CD14-positive monocyte (primary cell): Measurements from ENCODE around the gene FAM227B. TPM values are rescaled to one million over a fixed set of nuclear protein-coding genes. Genes with fewer than 3 reads are reported as not detected.

Experiments
- DNase-seq, 3 donors: peaks; one replicate each; pipeline ENCODE4 v3.0.0-alpha.2; 2011 to 2022
- H2AFZ ChIP-seq: 2 replicates; pipeline ENCODE4 v1.6.0; 2012; ENCODE audit warnings: mild to moderate bottlenecking, low read depth, low read length, inconsistent platforms; ENCODE audit not compliant: insufficient read depth, poor library complexity, severe bottlenecking
- H3K27ac ChIP-seq, 2 donors: 1 replicate in 1 of 2; 2 replicates in 1 of 2; pipeline ENCODE4 v1.5.1; 2012 to 2013; ENCODE audit warnings: low read length in 2 of 2, control low read depth in 1 of 2, inconsistent platforms in 1 of 2, low read depth in 1 of 2, mild to moderate bottlenecking in 1 of 2
- H3K27me3 ChIP-seq, 2 donors: one replicate each; pipeline versions ENCODE4 v1.6.0 to v1.6.1; 2011 to 2013; ENCODE audit warnings: low read length in 2 of 2; ENCODE audit not compliant: control insufficient read depth in 2 of 2, insufficient read depth in 2 of 2
- H3K36me3 ChIP-seq, 2 donors: replicated peaks in 1 of 2; 1 replicate in 1 of 2; 2 replicates in 1 of 2; pipeline versions ENCODE4 v1.5.1 to v1.6.1; 2012 to 2013; ENCODE audit warnings: low read length in 2 of 2, control low read depth in 1 of 2, inconsistent platforms in 1 of 2, mild to moderate bottlenecking in 1 of 2; ENCODE audit not compliant: insufficient read depth in 2 of 2, control insufficient read depth in 1 of 2
- H3K4me1 ChIP-seq, 2 donors: 1 replicate in 1 of 2; 2 replicates in 1 of 2; pipeline versions ENCODE4 v1.5.1 to v1.6.1; 2012 to 2013; ENCODE audit warnings: low read length in 2 of 2, control low read depth in 1 of 2, inconsistent platforms in 1 of 2, mild to moderate bottlenecking in 1 of 2, moderate library complexity in 1 of 2; ENCODE audit not compliant: insufficient read depth in 2 of 2, control insufficient read depth in 1 of 2
- H3K4me2 ChIP-seq: replicated peaks from 2 replicates; pipeline ENCODE3; 2012; ENCODE audit warnings: low read length, moderate library complexity, mild to moderate bottlenecking; ENCODE audit not compliant: poor library complexity, severe bottlenecking; ENCODE audit errors: extremely low read depth
- H3K4me3 ChIP-seq, 3 experiments: fragments of 200-600 bp in 1 of 3; sonication (generic) in 1 of 3; replicated peaks in 1 of 3; 1 replicate in 2 of 3; 2 replicates in 1 of 3; pipeline ENCODE4 v1.5.1; 2011 to 2013; ENCODE audit warnings: low read length in 3 of 3, mild to moderate bottlenecking in 3 of 3, control low read depth in 2 of 3, low read depth in 2 of 3, inconsistent platforms in 1 of 3, moderate library complexity in 1 of 3
- H3K79me2 ChIP-seq: 2 replicates; pipeline ENCODE4 v1.6.0; 2012; ENCODE audit warnings: mild to moderate bottlenecking, control low read depth, inconsistent platforms, low read length, moderate library complexity; ENCODE audit not compliant: insufficient read depth
- H3K9ac ChIP-seq: 2 replicates; pipeline ENCODE4 v1.6.0; 2017; ENCODE audit warnings: low read length, mild to moderate bottlenecking; ENCODE audit not compliant: insufficient read depth, poor library complexity, severe bottlenecking
- H3K9me3 ChIP-seq, 2 donors: replicated peaks in 1 of 2; 1 replicate in 1 of 2; 2 replicates in 1 of 2; pipeline versions ENCODE4 v1.5.1 to v1.6.1; 2012 to 2013; ENCODE audit warnings: low read length in 2 of 2, control low read depth in 1 of 2; ENCODE audit not compliant: control insufficient read depth in 1 of 2, insufficient read depth in 1 of 2
- H4K20me1 ChIP-seq: 2 replicates; pipeline ENCODE4 v1.6.0; 2012; ENCODE audit warnings: mild to moderate bottlenecking, low read length, control low read depth, moderate library complexity; ENCODE audit not compliant: insufficient read depth
- H3K27ac Mint-ChIP-seq, 7 donors: one replicate each; pipeline ENCODE4 v1.8.0; 2020; ENCODE audit warnings: mild to moderate bottlenecking in 7 of 7, mixed read lengths in 7 of 7, moderate library complexity in 6 of 7, inconsistent platforms in 2 of 7
- H3K27me3 Mint-ChIP-seq, 3 donors: one replicate each; pipeline ENCODE4 v1.8.0; 2021 to 2022; ENCODE audit warnings: low read depth in 3 of 3, mild to moderate bottlenecking in 3 of 3, mixed read lengths in 3 of 3, moderate library complexity in 3 of 3, inconsistent platforms in 1 of 3
- H3K36me3 Mint-ChIP-seq, 2 donors: one replicate each; pipeline ENCODE4 v1.8.0; 2020; ENCODE audit warnings: mixed read lengths in 2 of 2, inconsistent platforms in 1 of 2, mild to moderate bottlenecking in 1 of 2
- H3K4me1 Mint-ChIP-seq: one replicate; pipeline ENCODE4 v1.8.0; 2020; ENCODE audit warnings: mild to moderate bottlenecking, mixed read lengths
- H3K4me3 Mint-ChIP-seq, 2 donors: one replicate each; pipeline ENCODE4 v1.8.0; 2020; ENCODE audit warnings: mild to moderate bottlenecking in 2 of 2, mixed read lengths in 2 of 2, moderate library complexity in 1 of 2
- H3K9me3 Mint-ChIP-seq, 7 donors: one replicate each; pipeline ENCODE4 v1.8.0; 2020 to 2022; ENCODE audit warnings: mixed read lengths in 7 of 7, mild to moderate bottlenecking in 6 of 7, moderate library complexity in 6 of 7, inconsistent platforms in 2 of 7
- WGBS: methylation state at CpG from one replicate; pipeline ENCODE4 v1.1.5; 2013; ENCODE audit warnings: missing lambda C conversion rate; ENCODE audit not compliant: insufficient coverage; 5-methylcytosine and 5-hydroxymethylcytosine counted together
- intact Hi-C, 2 donors: fragments of 100-400 bp; cut with micrococcal nuclease; formaldehyde crosslinking; loops; one replicate each; pipeline versions ENCODE4 v1.15.0 to v1.15.1; 2023
- polyA plus RNA-seq, 3 donors: library from polyadenylated mRNA; depleted of rRNA in 1 of 3; unstranded in 2 of 3; stranded (reverse) in 1 of 3; fragments of 300-500 nt in 2 of 3; fragments of >200 nt in 1 of 3; fragmentation: Illumina TruSeq in 2 of 3; gene quantifications; 1 replicate in 2 of 3; 2 replicates in 1 of 3; pipeline ENCODE4 v1.2.3, GENCODE V29; 2012 to 2021
- TF ChIP-seq, protein P1 (sequence below): fragments of 200-600 bp; IDR thresholded peaks from one replicate; pipeline ENCODE4 v1.8.0; 2022; ENCODE audit warnings: antibody characterized with exemption, mild to moderate bottlenecking

The FAM227B gene
- polyA plus RNA-seq, 3 donors, result 0.28 to 0.72 (median 0.49) TPM

GRCh38 chr15:49460411-49460941 lies 160.1 kb downstream of the FAM227B start:
- Mint-ChIP-seq H3K36me3 (no peaks in the 10 kb centered on the region), H3K4me3 (no peak overlapping the region), H3K27ac (no peak overlapping the region), H3K27me3 (peaks cover 0 to 2% (median 0%) of the 10 kb centered on the region in 3 donors), H3K9me3 (no peaks in the 10 kb centered on the region), H3K4me1 (peaks cover 24% of the 10 kb centered on the region)
- Histone ChIP-seq H3K36me3 (no peaks in the 10 kb centered on the region), H3K27me3 (no peaks in the 10 kb centered on the region), H2AFZ (no peak overlapping the region), H3K4me1 (peaks cover 21 to 27% of the 10 kb centered on the region in 2 donors), H3K4me3 (no peak overlapping the region), H4K20me1 (no peaks in the 10 kb centered on the region), H3K79me2 (no peaks in the 10 kb centered on the region), H3K9ac (no peak overlapping the region), H3K9me3 (no peaks in the 10 kb centered on the region), H3K4me2 (no peak overlapping the region), H3K27ac (no peak overlapping the region)
- TF ChIP-seq, protein P1, sequence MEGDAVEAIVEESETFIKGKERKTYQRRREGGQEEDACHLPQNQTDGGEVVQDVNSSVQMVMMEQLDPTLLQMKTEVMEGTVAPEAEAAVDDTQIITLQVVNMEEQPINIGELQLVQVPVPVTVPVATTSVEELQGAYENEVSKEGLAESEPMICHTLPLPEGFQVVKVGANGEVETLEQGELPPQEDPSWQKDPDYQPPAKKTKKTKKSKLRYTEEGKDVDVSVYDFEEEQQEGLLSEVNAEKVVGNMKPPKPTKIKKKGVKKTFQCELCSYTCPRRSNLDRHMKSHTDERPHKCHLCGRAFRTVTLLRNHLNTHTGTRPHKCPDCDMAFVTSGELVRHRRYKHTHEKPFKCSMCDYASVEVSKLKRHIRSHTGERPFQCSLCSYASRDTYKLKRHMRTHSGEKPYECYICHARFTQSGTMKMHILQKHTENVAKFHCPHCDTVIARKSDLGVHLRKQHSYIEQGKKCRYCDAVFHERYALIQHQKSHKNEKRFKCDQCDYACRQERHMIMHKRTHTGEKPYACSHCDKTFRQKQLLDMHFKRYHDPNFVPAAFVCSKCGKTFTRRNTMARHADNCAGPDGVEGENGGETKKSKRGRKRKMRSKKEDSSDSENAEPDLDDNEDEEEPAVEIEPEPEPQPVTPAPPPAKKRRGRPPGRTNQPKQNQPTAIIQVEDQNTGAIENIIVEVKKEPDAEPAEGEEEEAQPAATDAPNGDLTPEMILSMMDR, result no peak
- no peak for DNase-seq
- intact Hi-C loops, result no loop called here
- no CpG with 5 or more reads among the region's 2 CpGs for WGBS

DNA sequence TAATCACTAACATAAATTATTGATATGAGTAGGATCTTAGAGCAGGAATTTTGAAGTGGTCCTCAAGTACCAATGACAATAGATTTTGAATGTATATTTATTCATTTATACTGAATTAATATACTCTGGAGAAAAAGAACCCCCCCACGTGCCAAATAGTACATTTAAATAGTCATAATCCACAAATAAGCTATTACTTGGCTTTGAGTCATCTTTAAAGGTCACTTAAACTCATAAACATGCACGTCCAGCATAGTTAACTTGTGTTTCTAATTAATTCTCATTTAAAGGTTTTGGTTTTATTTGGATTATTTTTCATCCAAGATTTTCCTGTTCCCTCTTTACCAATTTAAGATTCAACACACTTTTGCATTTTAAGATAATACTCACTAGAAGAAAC lies 162.5 kb downstream of the FAM227B start:
- Mint-ChIP-seq H3K36me3 (no peaks in the 10 kb centered on the region), H3K27ac (no peak overlapping the region), H3K9me3 (peaks cover 0 to 2% (median 0%) of the 10 kb centered on the region in 7 donors), H3K4me3 (no peak overlapping the region), H3K27me3 (no peaks in the 10 kb centered on the region), H3K4me1 (peaks cover 21% of the 10 kb centered on the region)
- Histone ChIP-seq H3K79me2 (no peaks in the 10 kb centered on the region), H3K36me3 (no peaks in the 10 kb centered on the region), H4K20me1 (no peaks in the 10 kb centered on the region), H3K4me1 (peaks cover 18 to 24% of the 10 kb centered on the region in 2 donors), H2AFZ (no peak overlapping the region), H3K9ac (no peak overlapping the region), H3K4me3 (no peak overlapping the region), H3K9me3 (no peaks in the 10 kb centered on the region), H3K4me2 (no peak overlapping the region), H3K27ac (no peak overlapping the region), H3K27me3 (no peaks in the 10 kb centered on the region)
- intact Hi-C loops, result no loop called here
- WGBS, result no CpG with 5 or more reads among the region's 2 CpGs
- TF ChIP-seq, protein P1, result no peak
- no peak for DNase-seq
